ENCODE data around the gene GXYLT2.

- TF ChIP-seq CTCF (IDR thresholded peaks at IDR 0.05) (no peak), POLR2A (IDR thresholded peaks at IDR 0.05) (no peak), EP300 (IDR thresholded peaks at IDR 0.05; ENCODE audit: low read depth) (no peak)
These were observed 18.3 kb downstream of the GXYLT2 start for GRCh38 chr3:72906154-72906553.

Measured in transverse colon (tissue), 3 donors.